Measurements from ENCODE around the gene RNF223. TPM values are rescaled to one million over a fixed set of nuclear protein-coding genes. Genes with fewer than 3 reads are reported as not detected.

RNF223 gene
- total and polyA plus RNA-seq, 2 donors, result 0.05 to 0.37 TPM

DNA sequence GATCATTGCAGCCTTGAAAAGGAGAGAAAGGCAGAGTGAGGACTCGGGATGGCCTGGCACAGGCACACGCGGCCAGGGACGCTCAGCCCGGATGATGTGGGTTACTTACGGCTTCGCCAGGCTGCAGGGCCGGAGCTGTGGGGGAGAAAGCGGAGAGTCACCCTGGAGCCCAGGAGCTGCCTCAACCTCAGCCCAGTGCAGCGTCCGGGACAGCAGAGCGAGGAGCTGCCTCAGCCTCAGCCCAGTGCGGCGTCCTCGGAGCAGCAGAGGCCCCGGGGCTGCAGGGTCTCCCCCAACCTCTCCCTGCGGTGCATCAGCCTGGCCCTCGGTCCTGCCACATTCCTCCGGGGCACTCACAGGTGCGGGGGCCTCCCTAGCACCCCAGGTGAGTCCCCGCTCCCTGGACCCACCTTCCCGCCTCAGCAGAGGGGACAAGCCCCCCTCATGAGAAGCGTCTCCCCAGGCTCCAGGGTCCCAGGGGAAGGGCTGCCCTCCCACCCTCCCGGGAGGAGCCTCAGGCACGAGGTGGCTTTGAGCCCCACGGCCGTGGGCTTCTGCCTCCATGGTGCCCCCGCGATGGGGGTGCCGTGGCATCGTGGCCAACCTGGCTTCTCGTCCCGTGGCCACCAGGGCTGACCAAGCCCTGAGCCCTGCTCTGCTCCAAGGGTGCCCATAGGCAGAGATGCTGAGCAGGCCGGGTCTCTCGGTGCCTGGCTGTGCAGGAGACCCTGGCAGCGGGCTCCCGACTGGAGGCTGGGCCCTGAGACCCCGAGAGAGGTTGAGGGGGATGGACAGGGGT is 10.5 kb upstream of the RNF223 start:
- no peak for DNase-seq (ENCODE audit: low read depth in 6 of 9, low spot score in 9 of 9)
- 97% methylated on average over 38 of the region's 38 CpGs for WGBS
- peaks cover 7 to 14% of the 10 kb centered on the region in 2 donors for H3K27me3 ChIP-seq (ENCODE audit: control insufficient read depth in 2 of 2, insufficient read depth in 1 of 2, low read length in 1 of 2)
- H3K27ac ChIP-seq (ENCODE audit: low read depth in 1 of 2, low read length in 1 of 2), result no peak overlapping the region
- peaks cover 0 to 5% of the 10 kb centered on the region in 2 donors for H3K4me1 ChIP-seq (ENCODE audit: control insufficient read depth in 2 of 2, insufficient read depth in 2 of 2, low read length in 2 of 2)
- H3K9me3 ChIP-seq (ENCODE audit: control insufficient read depth in 2 of 2, insufficient read depth in 1 of 2, low read length in 1 of 2), result no peaks in the 10 kb centered on the region
- no peak overlapping the region for H3K4me3 ChIP-seq (ENCODE audit: low read length in 2 of 2)
- peaks cover 0 to 9% of the 10 kb centered on the region in 2 donors for H3K36me3 ChIP-seq (ENCODE audit: control insufficient read depth in 2 of 2, insufficient read depth in 2 of 2, low read length in 1 of 2)

DNA sequence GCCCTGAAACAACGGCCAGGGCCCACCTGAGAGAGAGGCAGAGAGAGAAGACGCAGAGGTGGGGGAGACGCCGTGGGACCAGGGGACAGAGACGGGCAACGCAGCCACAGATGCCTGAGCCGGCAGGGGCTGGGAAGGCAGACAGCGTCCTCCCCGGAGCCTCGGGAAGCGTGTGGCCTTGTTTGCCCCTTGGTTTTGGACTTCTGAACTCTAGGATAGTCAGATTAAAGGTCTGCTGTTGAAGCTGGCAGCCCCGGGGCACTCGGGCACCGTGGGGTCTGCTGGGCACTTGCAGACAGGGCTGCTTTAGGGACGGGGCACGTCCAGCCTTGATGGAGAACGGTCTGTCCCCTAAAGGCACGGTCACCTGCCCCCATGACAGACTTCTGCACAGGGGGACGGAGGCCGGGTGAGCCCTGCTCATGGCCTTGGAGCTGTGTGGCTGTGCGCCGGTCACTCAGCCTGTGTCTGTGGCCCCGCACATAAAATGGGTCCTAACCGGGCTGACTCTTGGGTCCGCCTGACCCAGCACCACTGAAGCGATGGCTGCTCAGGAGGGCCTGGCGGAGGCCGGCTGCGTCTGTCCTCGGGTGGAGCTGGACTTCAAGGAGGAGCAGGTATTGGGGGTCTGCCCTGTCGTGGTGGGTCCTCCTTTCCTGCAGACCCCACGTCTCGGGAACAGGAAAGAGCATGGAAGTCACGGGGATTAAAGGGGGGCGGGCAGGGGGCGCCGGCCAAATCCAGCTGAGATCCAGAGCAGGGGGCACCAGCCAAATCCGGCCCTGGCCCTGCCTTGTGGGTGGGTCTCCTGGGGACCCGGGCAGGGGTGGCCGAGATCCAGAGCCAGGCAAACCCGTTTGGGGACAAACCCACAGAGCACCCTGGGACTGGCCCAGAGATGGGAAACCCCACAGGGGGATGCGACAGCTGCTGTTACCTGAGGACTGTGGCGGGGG is 9.6 kb upstream of the RNF223 start:
- H3K4me1 ChIP-seq (ENCODE audit: control insufficient read depth in 2 of 2, insufficient read depth in 2 of 2, low read length in 2 of 2), result peaks cover 0 to 9% of the 10 kb centered on the region in 2 donors
- WGBS, result 97% methylated on average over 43 of the region's 43 CpGs
- peaks cover 9 to 19% of the 10 kb centered on the region in 2 donors for H3K27me3 ChIP-seq (ENCODE audit: control insufficient read depth in 2 of 2, insufficient read depth in 1 of 2, low read length in 1 of 2)
- H3K4me3 ChIP-seq (ENCODE audit: low read length in 2 of 2), result no peak overlapping the region
- H3K27ac ChIP-seq (ENCODE audit: low read depth in 1 of 2, low read length in 1 of 2), result no peak overlapping the region
- DNase-seq (ENCODE audit: low read depth in 6 of 9, low spot score in 9 of 9), result no peak
- no peaks in the 10 kb centered on the region for H3K9me3 ChIP-seq (ENCODE audit: control insufficient read depth in 2 of 2, insufficient read depth in 1 of 2, low read length in 1 of 2)
- peaks cover 0 to 9% of the 10 kb centered on the region in 2 donors for H3K36me3 ChIP-seq (ENCODE audit: control insufficient read depth in 2 of 2, insufficient read depth in 2 of 2, low read length in 1 of 2)

DNA sequence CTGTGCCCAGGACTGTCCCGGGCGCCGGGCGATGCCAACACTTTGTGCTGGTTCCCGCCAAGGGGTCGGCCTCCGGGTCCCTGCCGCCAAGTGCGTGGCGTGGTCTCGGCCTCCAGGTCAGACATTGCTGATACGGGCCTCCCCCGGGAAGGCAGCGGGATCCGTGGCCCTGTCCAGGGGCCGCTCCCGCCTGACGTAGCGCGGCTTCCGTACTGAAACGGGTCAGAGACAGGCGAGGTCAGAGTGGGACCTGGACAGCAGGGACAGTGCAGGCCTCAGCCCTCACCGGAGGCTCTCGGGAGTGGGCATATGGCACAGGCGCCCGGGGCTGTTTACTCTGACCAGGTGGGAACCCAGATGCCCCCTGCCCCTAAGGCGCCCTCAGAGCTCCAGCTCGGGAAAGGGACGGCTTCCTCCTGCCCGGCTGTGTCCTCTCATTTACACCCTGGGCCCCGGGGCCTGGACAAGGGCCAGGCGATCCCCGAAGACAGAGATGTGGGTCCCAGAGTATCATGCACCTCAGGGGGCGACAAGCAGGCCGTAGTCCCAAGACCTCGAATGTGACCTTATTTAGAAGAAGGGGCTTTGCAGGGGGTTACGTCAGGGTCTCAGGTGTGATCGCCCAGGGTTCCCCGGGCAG is 8.8 kb upstream of the RNF223 start:
- Histone ChIP-seq H3K36me3 (ENCODE audit: control insufficient read depth in 2 of 2, insufficient read depth in 2 of 2, low read length in 1 of 2) (peaks cover 0 to 9% of the 10 kb centered on the region in 2 donors), H3K27me3 (ENCODE audit: control insufficient read depth in 2 of 2, insufficient read depth in 1 of 2, low read length in 1 of 2) (peaks cover 9 to 19% of the 10 kb centered on the region in 2 donors), H3K27ac (ENCODE audit: low read depth in 1 of 2, low read length in 1 of 2) (no peak overlapping the region), H3K4me3 (ENCODE audit: low read length in 2 of 2) (no peak overlapping the region), H3K4me1 (ENCODE audit: control insufficient read depth in 2 of 2, insufficient read depth in 2 of 2, low read length in 2 of 2) (peaks cover 0 to 9% of the 10 kb centered on the region in 2 donors), H3K9me3 (ENCODE audit: control insufficient read depth in 2 of 2, insufficient read depth in 1 of 2, low read length in 1 of 2) (no peaks in the 10 kb centered on the region)
- 96% methylated on average over 40 of the region's 40 CpGs for WGBS
- no peak for DNase-seq (ENCODE audit: low read depth in 6 of 9, low spot score in 9 of 9)

DNA sequence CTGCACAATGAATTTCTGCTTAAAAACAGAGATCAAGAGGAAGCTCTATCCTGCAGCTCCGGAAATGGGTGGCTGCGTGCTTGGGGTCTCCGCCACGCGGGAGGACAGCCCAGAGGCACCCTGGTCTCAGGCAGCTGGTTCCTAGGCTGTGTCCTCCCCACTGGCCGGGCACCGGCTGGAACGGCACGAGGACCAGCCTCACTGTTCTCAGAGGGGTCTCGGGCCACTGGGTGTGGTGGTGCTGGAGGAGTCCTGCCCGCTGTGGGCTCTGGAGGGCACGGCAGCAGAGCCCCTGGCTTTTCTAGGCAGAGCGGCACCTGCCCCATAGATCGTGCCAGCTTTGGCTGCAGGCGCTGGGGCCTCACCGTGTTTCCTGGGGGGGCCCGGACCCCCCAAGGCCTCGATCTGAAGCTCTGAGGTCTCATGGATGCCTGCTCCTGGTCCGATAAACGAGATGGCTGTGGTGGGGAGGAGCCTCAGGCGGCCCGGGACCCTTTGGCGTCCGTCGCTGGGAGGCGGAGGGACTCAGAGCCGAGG is 8.2 kb upstream of the RNF223 start:
- Histone ChIP-seq H3K27ac (ENCODE audit: low read depth in 1 of 2, low read length in 1 of 2) (no peak overlapping the region), H3K27me3 (ENCODE audit: control insufficient read depth in 2 of 2, insufficient read depth in 1 of 2, low read length in 1 of 2) (peaks cover 9 to 19% of the 10 kb centered on the region in 2 donors), H3K4me1 (ENCODE audit: control insufficient read depth in 2 of 2, insufficient read depth in 2 of 2, low read length in 2 of 2) (peaks cover 0 to 9% of the 10 kb centered on the region in 2 donors), H3K4me3 (ENCODE audit: low read length in 2 of 2) (no peak overlapping the region), H3K9me3 (ENCODE audit: control insufficient read depth in 2 of 2, insufficient read depth in 1 of 2, low read length in 1 of 2) (no peaks in the 10 kb centered on the region), H3K36me3 (ENCODE audit: control insufficient read depth in 2 of 2, insufficient read depth in 2 of 2, low read length in 1 of 2) (peaks cover 0 to 9% of the 10 kb centered on the region in 2 donors)
- 96% methylated on average over 27 of the region's 27 CpGs for WGBS
- DNase-seq (ENCODE audit: low read depth in 6 of 9, low spot score in 9 of 9), result no peak

DNA sequence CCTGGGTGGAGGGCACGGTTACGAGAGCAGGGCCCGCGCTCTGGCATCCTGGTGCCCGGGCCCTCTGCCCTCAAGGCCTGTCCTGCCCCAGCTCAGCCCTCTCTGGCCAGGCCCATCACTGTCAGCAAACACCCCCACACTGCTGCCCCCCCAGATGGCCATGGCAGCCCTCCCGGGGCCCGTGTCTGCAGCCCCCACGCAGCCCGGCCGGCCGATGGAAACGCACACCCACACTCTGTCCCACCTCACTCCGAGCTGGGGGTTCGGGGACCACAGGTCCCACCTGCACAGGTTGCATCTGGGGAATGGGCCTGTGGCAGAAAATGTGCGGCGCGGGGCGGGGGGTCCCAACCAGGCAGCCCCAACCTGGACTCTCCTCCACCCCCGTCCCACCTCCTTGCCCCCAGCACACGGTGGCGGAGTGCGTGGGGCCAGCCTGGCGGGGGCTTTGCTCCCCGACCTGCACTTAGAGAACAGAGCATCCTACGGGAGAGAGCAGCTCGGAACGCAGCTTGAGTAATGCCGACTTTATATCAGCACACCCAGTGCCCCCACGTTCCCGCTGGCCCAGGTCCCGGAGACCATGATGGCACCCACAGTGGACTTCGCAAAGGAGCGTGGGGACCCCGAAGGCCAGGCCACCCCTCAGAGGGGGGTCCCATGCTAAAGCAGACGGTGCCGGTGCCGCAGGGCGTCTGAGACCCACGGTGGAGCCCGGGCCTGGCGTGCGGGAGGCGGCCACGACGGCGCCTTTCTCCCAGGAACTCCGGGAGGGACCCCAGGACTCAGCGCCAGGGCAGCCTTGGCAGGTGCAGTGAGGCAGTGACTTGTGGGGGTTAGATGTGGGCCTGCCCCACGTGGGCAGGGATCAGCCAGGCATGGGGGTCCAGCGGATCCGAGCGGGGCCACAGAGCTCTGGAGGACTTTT is 7.5 kb upstream of the RNF223 start:
- Histone ChIP-seq H3K4me1 (ENCODE audit: control insufficient read depth in 2 of 2, insufficient read depth in 2 of 2, low read length in 2 of 2) (peaks cover 0 to 9% of the 10 kb centered on the region in 2 donors), H3K4me3 (ENCODE audit: low read length in 2 of 2) (no peak overlapping the region), H3K27ac (ENCODE audit: low read depth in 1 of 2, low read length in 1 of 2) (no peak overlapping the region), H3K36me3 (ENCODE audit: control insufficient read depth in 2 of 2, insufficient read depth in 2 of 2, low read length in 1 of 2) (peaks cover 0 to 9% of the 10 kb centered on the region in 2 donors), H3K9me3 (ENCODE audit: control insufficient read depth in 2 of 2, insufficient read depth in 1 of 2, low read length in 1 of 2) (no peaks in the 10 kb centered on the region), H3K27me3 (ENCODE audit: control insufficient read depth in 2 of 2, insufficient read depth in 1 of 2, low read length in 1 of 2) (peaks cover 9 to 19% of the 10 kb centered on the region in 2 donors)
- WGBS, result 93% methylated on average over 52 of the region's 52 CpGs
- no peak for DNase-seq (ENCODE audit: low read depth in 6 of 9, low spot score in 9 of 9)

DNA sequence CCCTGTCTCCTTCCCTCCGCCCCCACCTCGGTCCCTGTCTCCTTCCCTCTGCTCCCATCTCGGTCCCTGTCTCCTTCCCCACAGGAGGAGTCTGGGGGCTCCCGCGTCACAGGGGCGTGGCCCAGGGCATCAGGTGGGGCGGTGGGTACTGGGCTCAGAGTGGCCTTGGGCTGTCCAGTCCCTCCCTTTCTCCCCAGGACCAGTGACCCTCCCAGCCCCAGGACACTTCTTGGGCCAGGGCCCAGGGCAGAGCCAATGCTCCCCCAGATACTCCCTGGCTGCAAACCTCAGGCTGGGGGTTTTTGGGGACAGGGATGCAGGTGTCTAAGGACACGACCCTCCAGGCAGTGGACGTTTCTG is 6.8 kb upstream of the RNF223 start:
- no peak overlapping the region for H3K27ac ChIP-seq (ENCODE audit: low read depth in 1 of 2, low read length in 1 of 2)
- H3K36me3 ChIP-seq (ENCODE audit: control insufficient read depth in 2 of 2, insufficient read depth in 2 of 2, low read length in 1 of 2), result peaks cover 0 to 8% of the 10 kb centered on the region in 2 donors
- H3K4me3 ChIP-seq (ENCODE audit: low read length in 2 of 2), result no peak overlapping the region
- H3K27me3 ChIP-seq (ENCODE audit: control insufficient read depth in 2 of 2, insufficient read depth in 1 of 2, low read length in 1 of 2), result peaks cover 9 to 19% of the 10 kb centered on the region in 2 donors
- 85% methylated on average over 9 of the region's 9 CpGs for WGBS
- no peak for DNase-seq (ENCODE audit: low read depth in 6 of 9, low spot score in 9 of 9)
- peaks cover 0 to 9% of the 10 kb centered on the region in 2 donors for H3K4me1 ChIP-seq (ENCODE audit: control insufficient read depth in 2 of 2, insufficient read depth in 2 of 2, low read length in 2 of 2)
- no peaks in the 10 kb centered on the region for H3K9me3 ChIP-seq (ENCODE audit: control insufficient read depth in 2 of 2, insufficient read depth in 1 of 2, low read length in 1 of 2)

DNA sequence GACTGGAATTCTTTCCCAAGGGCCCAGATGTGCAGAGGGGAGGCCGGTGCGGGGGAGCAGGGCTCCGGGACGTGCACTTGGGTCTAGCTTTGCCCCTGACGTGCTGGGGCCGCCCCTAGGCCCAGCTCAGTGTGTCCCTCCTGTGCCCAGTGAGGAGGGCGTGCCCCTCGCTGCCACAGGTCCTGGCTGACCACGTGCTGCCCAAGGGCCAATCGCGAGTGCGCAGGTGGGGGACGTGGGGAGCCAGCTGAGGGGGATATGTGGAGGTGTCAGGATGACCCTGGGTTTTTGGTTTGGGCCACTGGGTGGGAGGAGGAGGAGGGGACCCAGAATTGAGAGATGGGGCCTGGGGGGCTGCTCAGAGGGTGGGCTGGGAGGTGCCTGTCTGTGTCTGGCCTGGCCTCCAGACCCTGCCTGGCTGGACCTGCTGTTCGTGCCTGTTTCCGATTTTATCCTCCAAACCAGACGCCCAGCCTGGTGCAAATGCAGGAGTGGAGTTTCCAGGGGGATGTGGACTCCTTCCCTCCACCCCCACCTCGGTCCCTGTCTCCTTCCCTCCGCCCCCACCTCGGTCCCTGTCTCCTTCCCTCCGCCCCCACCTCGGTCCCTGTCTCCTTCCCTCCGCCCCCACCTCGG is 6.1 kb upstream of the RNF223 start:
- DNase-seq (ENCODE audit: low read depth in 6 of 9, low spot score in 9 of 9), result no peak

More for the DNA sequence above, 6.1 kb upstream of the RNF223 start:
- H3K9me3 ChIP-seq (ENCODE audit: control insufficient read depth in 2 of 2, insufficient read depth in 1 of 2, low read length in 1 of 2), result no peaks in the 10 kb centered on the region
- H3K36me3 ChIP-seq (ENCODE audit: control insufficient read depth in 2 of 2, insufficient read depth in 2 of 2, low read length in 1 of 2), result peaks cover 0 to 4% of the 10 kb centered on the region in 2 donors
- peaks cover 0 to 9% of the 10 kb centered on the region in 2 donors for H3K4me1 ChIP-seq (ENCODE audit: control insufficient read depth in 2 of 2, insufficient read depth in 2 of 2, low read length in 2 of 2)
- no peak overlapping the region for H3K27ac ChIP-seq (ENCODE audit: low read depth in 1 of 2, low read length in 1 of 2)
- H3K4me3 ChIP-seq (ENCODE audit: low read length in 2 of 2), result no peak overlapping the region
- H3K27me3 ChIP-seq (ENCODE audit: control insufficient read depth in 2 of 2, insufficient read depth in 1 of 2, low read length in 1 of 2), result peaks cover 10 to 24% of the 10 kb centered on the region in 2 donors
- WGBS, result 23% methylated on average over 19 of the region's 23 CpGs
